Right lobe of liver (tissue), 6 donors: ENCODE measurements around the gene ZKSCAN5. TPM values are rescaled to one million over a fixed set of nuclear protein-coding genes. Genes with fewer than 3 reads are reported as not detected.
A peak's percentile ranks its signal among the peaks of the same experiment; 100 is the strongest.

Source experiments
- ATAC-seq, 4 donors: fragments of 200-7000 bp; cut with Tn5 transposase; one replicate each; pipeline ENCODE4 v1.9.1; 2020; ENCODE audit warnings: mild to moderate bottlenecking in 4 of 4, moderate library complexity in 4 of 4
- DNase-seq, 3 donors: peaks; one replicate each; pipeline ENCODE4 v3.0.0-alpha.2; 2020
- H3K27ac ChIP-seq, 3 donors: fragments of 200-600 bp; one replicate each; pipeline ENCODE4 v1.8.0; 2022
- H3K27me3 ChIP-seq, 2 donors: fragments of 200-600 bp; one replicate each; pipeline ENCODE4 v1.8.0; 2022
- H3K36me3 ChIP-seq, 4 donors: fragments of 200-600 bp; sonication (generic) in 1 of 4; one replicate each; pipeline versions ENCODE4 v1.5.1 to v1.8.0; 2017 to 2022; ENCODE audit warnings: control low read depth in 1 of 4
- H3K4me1 ChIP-seq, 4 donors: fragments of 200-600 bp; sonication (generic) in 1 of 4; one replicate each; pipeline versions ENCODE4 v1.5.1 to v1.8.0; 2017 to 2022; ENCODE audit warnings: control low read depth in 1 of 4
- H3K4me3 ChIP-seq, 3 donors: fragments of 200-600 bp; one replicate each; pipeline ENCODE4 v1.8.0; 2022
- H3K9me3 ChIP-seq, 4 donors: fragments of 200-600 bp; sonication (generic) in 1 of 4; one replicate each; pipeline versions ENCODE4 v1.5.1 to v1.8.0; 2017 to 2022; ENCODE audit warnings: control low read depth in 1 of 4
- CTCF ChIP-seq, 4 donors: fragments of 200-600 bp in 3 of 4; fragments of 450-650 bp in 1 of 4; IDR thresholded peaks; one replicate each; pipeline versions ENCODE4 v1.5.1 to v1.8.0; 2016 to 2022; ENCODE audit warnings: antibody characterized with exemption in 4 of 4, mild to moderate bottlenecking in 2 of 4
- POLR2A ChIP-seq: fragments of 450-650 bp; IDR thresholded peaks from one replicate; pipeline ENCODE4 v1.6.1; 2017; ENCODE audit warnings: antibody characterized with exemption, mild to moderate bottlenecking
- WGBS: methylation state at CpG from one replicate; pipeline ENCODE4 v1.1.6; 2018; ENCODE audit warnings: low coverage, low lambda C conversion rate; ENCODE audit not compliant: insufficient coverage; ENCODE audit errors: missing lambda C conversion rate; 5-methylcytosine and 5-hydroxymethylcytosine counted together
- intact Hi-C, 2 donors: fragments of 100-400 bp; cut with DNase I; formaldehyde crosslinking; loops; one replicate each; pipeline versions ENCODE4 v1.11.2 to v1.14.1; 2022
- total RNA-seq, 6 experiments: library from RNA; depleted of rRNA in 2 of 6; stranded (reverse); fragments of >200 nt in 2 of 6; fragmentation: NEBNext Ultra II Directional in 3 of 6; extraction: Animal tissue kit (Norgen Biotek cat#: 25700) in 3 of 6; gene quantifications; one replicate each; pipeline versions ENCODE4 v1.1.0 to v1.2.4, GENCODE V29; 2016 to 2023
- donor health status: DM: no; HTN: yes; CAD: no.
- donor health status: DM: no; HTN: no; CAD: no.
- donor health status: DM: no; HTN: no; CAD: no.
- donor health status: DM: no; HTN: yes; CAD: no.
- donor health status: DM: no; HTN: yes; CAD: no.

The ZKSCAN5 gene
- total RNA-seq, 6 experiments from 2014 or later, result 2.7 to 4.4 (median 3.1) TPM

GRCh38 chr7:99551334-99551733, 46.9 kb downstream of the ZKSCAN5 start:
- WGBS, result 10% methylated on average over 11 of the region's 15 CpGs
- peak overlapping the region; percentile 56 to 69 (median 64) for H3K27ac ChIP-seq
- no peaks in the 10 kb centered on the region for H3K27me3 ChIP-seq
- H3K36me3 ChIP-seq, result peaks cover 0 to 5% (median 0%) of the 10 kb centered on the region in 4 donors
- peak overlapping the region; percentile 86 to 96 (median 92) for H3K4me3 ChIP-seq
- peaks cover 0 to 7% (median 3%) of the 10 kb centered on the region in 4 donors for H3K4me1 ChIP-seq
- intact Hi-C loops, result no loop called here
- peaks cover 0 to 8% (median 0%) of the 10 kb centered on the region in 4 donors for H3K9me3 ChIP-seq
- DNase-seq (no peak), ATAC-seq (peak; percentile 7 to 25 (median 18))
- no peak for TF ChIP-seq CTCF (IDR thresholded peaks at IDR 0.05)
- TF ChIP-seq POLR2A, result no peak

DNA sequence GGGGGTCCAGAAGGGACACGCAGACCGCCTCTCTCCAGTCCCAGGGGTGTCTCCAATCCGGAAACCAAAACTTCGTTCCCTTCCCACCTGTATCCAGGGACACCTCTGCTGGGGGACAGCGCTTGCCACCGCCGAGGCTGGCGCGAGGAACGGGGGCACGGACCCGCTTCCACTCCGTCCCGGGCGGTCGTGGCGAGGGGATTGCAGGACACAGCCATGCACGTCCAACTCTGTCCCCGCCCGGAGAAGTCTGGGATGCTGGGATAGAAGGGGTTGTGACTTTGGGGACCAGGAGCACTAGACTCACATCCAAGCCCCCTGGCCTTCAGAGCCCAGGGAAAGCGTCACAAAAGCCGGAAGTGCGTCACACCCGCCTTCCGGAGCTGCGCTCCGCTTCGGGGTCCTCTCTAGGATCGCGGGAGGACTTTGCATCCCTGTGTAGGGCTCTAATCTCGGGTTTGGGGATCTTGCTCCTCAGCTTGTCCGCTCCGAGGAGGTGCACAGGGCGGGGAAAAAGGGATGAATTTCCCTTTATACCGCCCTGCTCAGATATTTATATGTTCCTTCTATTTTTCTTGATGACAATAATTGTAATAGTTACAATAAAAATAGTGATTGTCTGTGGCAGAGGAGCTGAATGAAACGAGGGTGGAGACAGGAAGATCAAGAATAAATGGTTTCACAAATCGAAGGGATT, 47.5 kb downstream of the ZKSCAN5 start, which contains the start of gene FAM200A:
TSS of gene FAM200A (minus strand) at position 348 of the 697 bp plus-strand sequence. CDS start 3,707 bp downstream, outside the sequence.
- peak; percentile 98 to 99 (median 99) for ATAC-seq
- intact Hi-C loops, result no loop called here
- Histone ChIP-seq H3K27ac (peak within 1 kb of the TSS; percentile 56 to 69 (median 64)), H3K9me3 (peaks cover 0 to 8% (median 0%) of the 10 kb centered on the region in 4 donors), H3K36me3 (peaks cover 0 to 5% (median 0%) of the 10 kb centered on the region in 4 donors), H3K4me1 (peaks cover 0 to 10% (median 3%) of the 10 kb centered on the region in 4 donors), H3K4me3 (peak within 1 kb of the TSS; percentile 86 to 96 (median 92)), H3K27me3 (no peaks in the 10 kb centered on the region)
- DNase-seq, result peak; percentile 88 to 91 (median 88)
- no peak for TF ChIP-seq CTCF (IDR thresholded peaks at IDR 0.05)
- TF ChIP-seq POLR2A, result peak; percentile 55
- WGBS, result under 1% methylated on average over 17 of the region's 37 CpGs

DNA sequence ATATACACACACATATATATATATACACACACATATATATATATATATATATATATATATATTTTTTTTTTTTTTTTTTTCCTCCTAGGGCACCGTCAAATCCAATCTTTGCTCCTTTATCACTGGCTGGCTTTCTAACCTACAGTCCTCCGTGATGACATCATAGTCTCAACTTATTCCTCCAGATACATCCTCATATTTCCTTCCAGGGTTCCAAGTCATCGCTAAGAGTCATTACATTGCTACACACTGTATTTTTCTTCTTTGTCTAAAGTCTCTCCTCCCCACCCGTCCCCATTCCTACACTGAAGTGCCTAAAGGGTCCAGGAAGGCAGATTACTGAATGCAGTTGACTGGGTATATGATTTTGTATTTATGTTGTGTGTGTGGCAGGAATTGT, 48.6 kb downstream of the ZKSCAN5 start:
- H3K36me3 ChIP-seq, result peaks cover 0 to 2% (median 0%) of the 10 kb centered on the region in 4 donors
- WGBS, result 100% methylated on average over 4 of the region's 4 CpGs
- no peak for DNase-seq
- H3K9me3 ChIP-seq, result peaks cover 0 to 2% (median 0%) of the 10 kb centered on the region in 4 donors
- no peak overlapping the region for H3K4me3 ChIP-seq
- no peaks in the 10 kb centered on the region for H3K27me3 ChIP-seq
- no peak overlapping the region for H3K27ac ChIP-seq
- H3K4me1 ChIP-seq, result peaks cover 0 to 13% (median 7%) of the 10 kb centered on the region in 4 donors
- intact Hi-C loops, result no loop called here
- no peak for ATAC-seq
- TF ChIP-seq CTCF (IDR thresholded peaks at IDR 0.05), result no peak
- no peak for TF ChIP-seq POLR2A

DNA sequence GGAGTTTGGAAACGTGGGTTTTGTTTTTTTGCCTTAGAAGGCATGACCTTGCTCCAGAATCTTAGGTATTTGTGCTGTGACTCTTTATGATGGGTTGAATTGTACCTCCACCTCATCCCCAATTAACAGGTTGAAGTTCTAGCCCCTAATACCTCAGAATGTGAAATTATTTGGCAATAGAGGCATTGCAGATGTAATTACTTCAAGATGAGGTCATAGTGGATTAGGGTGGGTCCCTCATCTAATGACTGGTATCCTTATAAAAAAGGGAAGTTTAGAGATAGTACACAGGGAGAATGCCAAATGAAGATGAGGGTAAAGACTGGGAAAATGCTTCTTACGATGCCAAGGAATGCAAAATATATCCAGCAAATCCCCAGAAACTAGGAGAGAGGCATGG, 50.5 kb downstream of the ZKSCAN5 start:
- H3K27me3 ChIP-seq, result no peaks in the 10 kb centered on the region
- no peak overlapping the region for H3K4me3 ChIP-seq
- H3K9me3 ChIP-seq, result no peaks in the 10 kb centered on the region
- no peak for ATAC-seq
- no peak for DNase-seq
- TF ChIP-seq POLR2A, result no peak
- TF ChIP-seq CTCF (IDR thresholded peaks at IDR 0.05), result no peak
- H3K27ac ChIP-seq, result no peak overlapping the region
- intact Hi-C loops, result no loop called here
- peaks cover 0 to 21% (median 10%) of the 10 kb centered on the region in 4 donors for H3K4me1 ChIP-seq
- WGBS, result 57% methylated on average over 2 of the region's 2 CpGs
- no peaks in the 10 kb centered on the region for H3K36me3 ChIP-seq
